Astrocyte of the cerebellum (primary cell): ENCODE results near the gene ANKRD27.
"Not testable (repeated sequence)": the region's sequence is repeated elsewhere in the genome, so short reads cannot be mapped to it uniquely, and the experiment has no call there.

Experiments
- DNase-seq: peaks from one replicate; pipeline ENCODE4 v3.0.0-alpha.2; 2011; ENCODE audit warnings: low read depth
- H3K4me3 ChIP-seq: 2 replicates; pipeline ENCODE4 v1.5.1; 2011; ENCODE audit warnings: mild to moderate bottlenecking, low read depth, low read length, moderate library complexity
- CTCF ChIP-seq: IDR thresholded peaks from 2 replicates; pipeline ENCODE4 v1.5.1; 2012; ENCODE audit warnings: low read length, low read depth, moderate library complexity, mild to moderate bottlenecking; ENCODE audit errors: missing control alignments
- in situ Hi-C: cut with HindIII; loops from 2 replicates; pipeline ENCODE4 v1.10.0; 2017; ENCODE audit warnings: low sequenced_read_pairs

ANKRD27 gene

GRCh38 chr19:32711747-32712146 lies 36.8 kb upstream of the ANKRD27 start:
- no peak overlapping the region for H3K4me3 ChIP-seq
- TF ChIP-seq CTCF = no peak
- no peak for DNase-seq
- in situ Hi-C loops = no loop called here

- TF ChIP-seq CTCF = no peak
- in situ Hi-C loops = no loop called here
- H3K4me3 ChIP-seq = no peak overlapping the region
- no peak for DNase-seq
These were observed 34.1 kb upstream of the ANKRD27 start for GRCh38 chr19:32709032-32709431.

- TF ChIP-seq CTCF = no peak
- in situ Hi-C loops = no loop called here
- no peak for DNase-seq
- no peak overlapping the region for H3K4me3 ChIP-seq
These were observed 33.5 kb upstream of the ANKRD27 start for GRCh38 chr19:32708457-32708856.

GRCh38 chr19:32704006-32704405 lies 29.0 kb upstream of the ANKRD27 start:
- H3K4me3 ChIP-seq, DNase-seq, in situ Hi-C loops: not testable (repeated sequence)

GRCh38 chr19:32702010-32702409 lies 27.0 kb upstream of the ANKRD27 start:
- no peak overlapping the region for H3K4me3 ChIP-seq
- TF ChIP-seq CTCF = no peak
- in situ Hi-C loops = no loop called here
- DNase-seq = no peak

- H3K4me3 ChIP-seq, DNase-seq, in situ Hi-C loops: not testable (repeated sequence)
These were observed 25.1 kb upstream of the ANKRD27 start for GRCh38 chr19:32700129-32700528.

- not testable (repeated sequence) for DNase-seq
These were observed 21.8 kb upstream of the ANKRD27 start for GRCh38 chr19:32696771-32697170.

GRCh38 chr19:32695506-32695905 lies 20.5 kb upstream of the ANKRD27 start:
- DNase-seq, H3K4me3 ChIP-seq, in situ Hi-C loops: not testable (repeated sequence)

More at GRCh38 chr19:32696771-32697170, 21.8 kb upstream of the ANKRD27 start:
- H3K4me3 ChIP-seq, in situ Hi-C loops: not testable (repeated sequence)

- in situ Hi-C loops, H3K4me3 ChIP-seq, DNase-seq: not testable (repeated sequence)
These were observed 19.9 kb upstream of the ANKRD27 start for GRCh38 chr19:32694851-32695250.

GRCh38 chr19:32694316-32694715 lies 19.3 kb upstream of the ANKRD27 start:
- H3K4me3 ChIP-seq, in situ Hi-C loops, DNase-seq: not testable (repeated sequence)

GRCh38 chr19:32693151-32694108 lies 18.4 kb upstream of the ANKRD27 start:
- H3K4me3 ChIP-seq = peak overlapping the region; percentile 55
- DNase-seq, in situ Hi-C loops: not testable (repeated sequence)
